Stimulated activated memory B cell treated with anti-CD40 and anti-IgM and Interleukin-4, amounts not matched to agents 10 μg/mL and 1 μg/mL and 100 μg/mL, for 72 hours (primary cell): ENCODE results near the gene CD81.

Source experiments
- ATAC-seq: fragments of 150-1000 bp; cut with Tn5 transposase; 2 replicates; pipeline ENCODE4 v1.10.0; 2021
- H3K27ac Mint-ChIP-seq: one replicate; pipeline ENCODE4 v1.8.0; 2022; ENCODE audit warnings: mild to moderate bottlenecking, mixed read lengths
- H3K27me3 Mint-ChIP-seq: one replicate; pipeline ENCODE4 v1.8.0; 2022; ENCODE audit warnings: mixed read lengths
- H3K36me3 Mint-ChIP-seq: one replicate; pipeline ENCODE4 v1.8.0; 2022; ENCODE audit warnings: mixed read lengths
- H3K4me1 Mint-ChIP-seq: one replicate; pipeline ENCODE4 v1.8.0; 2022; ENCODE audit warnings: mixed read lengths
- H3K4me3 Mint-ChIP-seq: one replicate; pipeline ENCODE4 v1.8.0; 2022; ENCODE audit warnings: mild to moderate bottlenecking, moderate library complexity, mixed read lengths
- H3K9me3 Mint-ChIP-seq: one replicate; pipeline ENCODE4 v1.8.0; 2022; ENCODE audit warnings: mixed read lengths

CD81 gene

DNA sequence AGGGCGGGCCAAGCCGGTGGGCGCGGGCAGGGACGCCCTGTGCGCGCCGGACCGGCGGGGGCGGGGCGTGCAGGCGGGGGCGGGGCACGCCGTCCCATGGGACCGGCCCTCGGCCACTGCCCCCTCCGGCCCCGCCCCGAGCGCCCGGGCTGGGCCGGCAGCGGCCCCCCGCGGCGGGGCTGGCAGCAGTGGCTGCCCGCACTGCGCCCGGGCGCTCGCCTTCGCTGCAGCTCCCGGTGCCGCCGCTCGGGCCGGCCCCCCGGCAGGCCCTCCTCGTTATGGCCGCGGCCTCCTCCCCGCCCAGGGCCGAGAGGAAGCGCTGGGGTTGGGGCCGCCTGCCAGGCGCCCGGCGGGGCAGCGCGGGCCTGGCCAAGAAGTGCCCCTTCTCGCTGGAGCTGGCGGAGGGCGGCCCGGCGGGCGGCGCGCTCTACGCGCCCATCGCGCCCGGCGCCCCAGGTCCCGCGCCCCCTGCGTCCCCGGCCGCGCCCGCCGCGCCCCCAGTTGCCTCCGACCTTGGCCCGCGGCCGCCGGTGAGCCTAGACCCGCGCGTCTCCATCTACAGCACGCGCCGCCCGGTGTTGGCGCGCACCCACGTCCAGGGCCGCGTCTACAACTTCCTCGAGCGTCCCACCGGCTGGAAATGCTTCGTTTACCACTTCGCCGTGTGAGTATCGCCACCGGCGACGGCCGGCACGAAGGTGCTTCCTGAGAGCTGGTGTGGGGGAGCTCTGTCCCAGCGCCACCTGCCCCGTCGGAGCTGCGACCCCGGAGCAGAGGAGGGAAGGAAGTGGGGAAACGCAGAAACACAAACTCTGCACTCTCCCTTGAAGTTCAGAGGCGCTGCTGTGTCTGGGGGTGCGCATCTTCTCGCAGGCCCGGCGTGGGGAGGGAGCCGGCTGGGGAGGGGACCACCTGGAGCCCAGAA lies 68.0 kb downstream of the CD81 start, which contains the start of gene KCNQ1:
TSS of gene KCNQ1 (plus strand) at position 188 of the 925 bp plus-strand sequence. CDS start at position 279, 91 bp downstream.
- Mint-ChIP-seq H3K4me1 (peaks cover 57% of the 10 kb centered on the region), H3K27ac (peak within 1 kb of the TSS; percentile 85), H3K4me3 (peak within 1 kb of the TSS; percentile 92), H3K9me3 (no peaks in the 10 kb centered on the region), H3K27me3 (no peaks in the 10 kb centered on the region), H3K36me3 (no peaks in the 10 kb centered on the region)
- peak; percentile 83 for ATAC-seq

DNA sequence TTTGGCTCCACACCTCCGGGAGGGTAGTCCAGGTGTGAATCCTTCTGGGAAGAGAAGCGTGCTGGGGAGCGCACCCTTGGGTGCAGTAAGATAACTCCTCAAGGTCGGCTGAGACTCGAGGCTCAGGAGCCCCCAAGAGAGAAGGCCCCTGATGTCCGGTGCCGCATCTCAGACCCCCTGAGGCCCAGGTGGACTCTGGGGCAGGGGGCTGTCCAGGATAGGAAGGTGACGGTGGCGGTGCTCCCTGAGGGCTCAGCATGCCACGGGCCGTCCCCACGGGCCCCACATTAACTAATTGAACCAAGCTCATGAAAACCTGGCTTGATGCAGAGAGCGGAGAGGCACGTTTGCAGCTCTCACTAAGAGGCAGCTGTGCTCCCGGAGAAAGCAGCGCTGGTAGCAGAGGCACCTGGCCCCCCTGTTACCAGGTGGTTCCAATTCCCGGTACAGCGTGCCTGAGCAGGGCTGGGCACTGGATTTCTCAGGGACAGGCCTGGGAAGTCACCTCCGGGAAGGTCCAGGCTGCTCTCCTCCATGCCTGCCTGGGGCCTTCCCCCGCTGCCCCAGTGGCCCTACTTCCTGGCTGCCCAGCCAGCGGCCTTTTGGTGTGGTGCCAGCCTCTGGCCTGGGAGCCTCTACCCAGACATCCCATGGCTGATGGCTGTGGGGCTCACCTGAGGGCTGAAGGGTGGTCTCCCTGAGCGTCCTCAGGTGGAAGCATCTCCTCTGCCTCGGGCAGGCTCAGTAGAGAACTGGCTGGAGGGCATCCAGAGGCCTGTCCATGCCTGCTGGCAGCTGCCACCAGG lies 68.8 kb downstream of the CD81 start:
- no peak for ATAC-seq
- peak overlapping the region; percentile 85 for H3K27ac Mint-ChIP-seq
- H3K9me3 Mint-ChIP-seq = no peaks in the 10 kb centered on the region
- H3K36me3 Mint-ChIP-seq = no peaks in the 10 kb centered on the region
- peak overlapping the region; percentile 92 for H3K4me3 Mint-ChIP-seq
- H3K27me3 Mint-ChIP-seq = no peaks in the 10 kb centered on the region
- H3K4me1 Mint-ChIP-seq = peaks cover 65% of the 10 kb centered on the region

DNA sequence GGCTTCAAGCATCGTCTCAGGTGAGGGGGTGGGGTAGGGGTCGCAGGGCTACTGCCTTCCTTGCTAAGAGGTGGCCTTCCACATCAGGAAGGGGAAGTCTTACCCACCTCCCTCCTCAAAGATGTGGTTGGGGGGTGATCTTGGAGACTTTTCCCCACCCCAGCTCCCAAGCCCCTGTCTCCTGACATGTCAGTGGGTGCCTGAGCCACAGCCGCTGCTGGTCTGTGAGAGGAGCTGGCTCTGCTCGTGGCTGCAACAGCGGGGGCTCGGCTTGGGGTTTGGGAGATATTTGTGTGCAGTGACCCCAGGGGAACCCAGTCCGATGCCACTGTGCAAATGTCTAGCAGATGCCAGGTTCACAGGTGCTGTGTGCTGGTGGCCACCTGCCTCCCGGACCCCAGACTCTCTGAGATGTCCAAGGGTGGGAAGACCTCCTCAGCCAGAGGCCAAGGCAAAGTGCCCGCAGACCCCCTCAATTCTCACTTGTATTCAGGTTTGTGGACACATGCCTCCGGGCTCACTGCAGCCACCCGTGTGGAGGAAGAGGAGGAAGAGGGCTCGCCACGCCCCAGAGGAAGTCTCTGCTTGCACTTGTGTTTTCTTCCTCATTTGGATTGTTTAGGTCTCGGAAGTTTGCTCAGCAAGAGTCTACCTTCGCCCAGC lies 69.6 kb downstream of the CD81 start:
- peak overlapping the region; percentile 92 for H3K4me3 Mint-ChIP-seq
- H3K27me3 Mint-ChIP-seq = no peaks in the 10 kb centered on the region
- no peak for ATAC-seq
- peak overlapping the region; percentile 80 for H3K27ac Mint-ChIP-seq
- H3K9me3 Mint-ChIP-seq = no peaks in the 10 kb centered on the region
- H3K36me3 Mint-ChIP-seq = no peaks in the 10 kb centered on the region
- H3K4me1 Mint-ChIP-seq = peaks cover 60% of the 10 kb centered on the region
